HCT116 (cell line): Measurements from ENCODE around the gene ZNRF3. TPM values are rescaled to one million over a fixed set of nuclear protein-coding genes. Genes with fewer than 3 reads are reported as not detected.

ENCODE experiments used
- ATAC-seq: fragments of 200-7000 bp; cut with Tn5 transposase; 2 replicates; pipeline ENCODE4 v1.9.1; 2020; ENCODE audit warnings: mild to moderate bottlenecking, moderate library complexity
- BruUV-seq: library from RNA; stranded (reverse); fragments of 400-500 nt; replicated peaks from 2 replicates; lab custom pipeline; 2021; lab: Mats Ljungman, UMichigan
- CTCF ChIA-PET: fragments of 300-600 bp; sonication (Branson Sonifier 250); formaldehyde crosslinking; loops from one replicate; lab custom pipeline; 2021; ENCODE audit warnings: antibody characterized with exemption; lab: Charles Lee
- POLR2A ChIA-PET: fragments of 300-600, 350-600 bp; sonication (Branson Sonifier 250); formaldehyde crosslinking; loops from one replicate; lab custom pipeline; 2021; ENCODE audit warnings: antibody characterized with exemption; lab: Charles Lee
- RAD21 ChIA-PET, 2 experiments: fragments of 300-600 bp; sonication (Branson Sonifier 250); formaldehyde crosslinking; loops; one replicate each; lab custom pipeline; 2023; ENCODE audit warnings: low total read pairs in 2 of 2; ENCODE audit not compliant: uncharacterized antibody in 2 of 2, unreplicated experiment in 2 of 2, low non-redundant PET in 1 of 2; lab: Charles Lee
- DNase-seq: peaks from one replicate; pipeline ENCODE4 v3.0.0-alpha.2; 2010; ENCODE audit warnings: low read depth, low spot score
- H2AFZ ChIP-seq: fragments of 200-600 bp; shearing (Covaris generic), sonication (generic); 2 replicates; pipeline ENCODE4 v1.6.1; 2017; ENCODE audit warnings: low read depth, mixed run types, mixed read lengths, antibody characterized with exemption, low read length; ENCODE audit not compliant: poor library complexity, severe bottlenecking
- H3K27ac ChIP-seq: 2 replicates; pipeline ENCODE4 v1.5.1; 2012; ENCODE audit warnings: low read depth, low read length
- H3K27me3 ChIP-seq: fragments of 200-600 bp; sonication (generic); 2 replicates; pipeline ENCODE4 v1.6.1; 2016; ENCODE audit warnings: mixed run types, low read length, mixed read lengths; ENCODE audit not compliant: insufficient read depth
- H3K36me3 ChIP-seq, 2 experiments: fragments of 200-500 bp in 1 of 2; fragments of 200-600 bp in 1 of 2; sonication (Bioruptor generic) in 1 of 2; sonication (generic) in 1 of 2; 2 replicates each; pipeline versions ENCODE4 v1.5.1 to v1.6.1; 2014 to 2016; ENCODE audit warnings: low read length in 2 of 2, inconsistent platforms in 1 of 2, mixed read lengths in 1 of 2, mixed run types in 1 of 2; ENCODE audit not compliant: insufficient read depth in 2 of 2, control insufficient read depth in 1 of 2
- H3K4me1 ChIP-seq, 2 experiments: fragments of 200-600 bp in 1 of 2; sonication (generic) in 1 of 2; 2 replicates each; pipeline versions ENCODE4 v1.5.1 to v1.6.1; 2012 to 2017; ENCODE audit warnings: low read length in 2 of 2, inconsistent platforms in 1 of 2, mild to moderate bottlenecking in 1 of 2, mixed read lengths in 1 of 2, mixed run types in 1 of 2, moderate library complexity in 1 of 2; ENCODE audit not compliant: insufficient read depth in 2 of 2, control insufficient read depth in 1 of 2
- H3K4me2 ChIP-seq: fragments of 200-600 bp; sonication (generic); 2 replicates; pipeline ENCODE4 v1.6.1; 2017; ENCODE audit warnings: mixed run types, low read length, mixed read lengths
- H3K4me3 ChIP-seq, 2 experiments: fragments of 200-600 bp in 1 of 2; sonication (generic) in 1 of 2; replicated peaks in 1 of 2; 2 replicates each; pipeline ENCODE4 v1.5.1; 2011 to 2016; ENCODE audit warnings: low read length in 2 of 2, control low read depth in 1 of 2, low read depth in 1 of 2, mild to moderate bottlenecking in 1 of 2, mixed read lengths in 1 of 2, mixed run types in 1 of 2
- H3K79me2 ChIP-seq: fragments of 200-600 bp; sonication (generic); 2 replicates; pipeline ENCODE4 v1.6.1; 2017; ENCODE audit warnings: mild to moderate bottlenecking, mixed run types, low read length, moderate library complexity, mixed read lengths; ENCODE audit not compliant: insufficient read depth
- H3K9ac ChIP-seq: fragments of 200-600 bp; sonication (generic); 2 replicates; pipeline ENCODE4 v1.6.1; 2016; ENCODE audit warnings: low read length, mixed read lengths
- H3K9me2 ChIP-seq: fragments of 200-600 bp; sonication (generic), shearing (Covaris generic); 2 replicates; pipeline ENCODE4 v1.6.1; 2017; ENCODE audit warnings: mixed run types, mild to moderate bottlenecking, moderate library complexity; ENCODE audit not compliant: insufficient read depth
- H3K9me3 ChIP-seq, 2 experiments: fragments of 200-500 bp in 1 of 2; fragments of 200-600 bp in 1 of 2; sonication (Bioruptor generic) in 1 of 2; sonication (generic) in 1 of 2; 2 replicates each; pipeline ENCODE4 v1.6.1; 2014 to 2017; ENCODE audit warnings: low read length in 2 of 2, mixed read lengths in 2 of 2, inconsistent platforms in 1 of 2, low read depth in 1 of 2, mild to moderate bottlenecking in 1 of 2, mixed run types in 1 of 2, moderate library complexity in 1 of 2; ENCODE audit not compliant: control insufficient read depth in 1 of 2, insufficient read depth in 1 of 2
- H4K20me1 ChIP-seq: fragments of 200-600 bp; sonication (generic), shearing (Covaris generic); 2 replicates; pipeline ENCODE4 v1.6.1; 2017; ENCODE audit warnings: mixed run types, mild to moderate bottlenecking, moderate library complexity; ENCODE audit not compliant: insufficient read depth
- ATF3 ChIP-seq: IDR thresholded peaks from 2 replicates; pipeline ENCODE4 v1.6.1; 2012
- POLR2AphosphoS5 ChIP-seq: IDR thresholded peaks from 2 replicates; pipeline ENCODE4 v1.6.1; 2011; ENCODE audit warnings: mild to moderate bottlenecking, low read depth, low read length, moderate library complexity
- ZFX ChIP-seq: fragments of 450-650 bp; IDR thresholded peaks from 2 replicates; pipeline ENCODE4 v1.6.1; 2017
- ZNF274 ChIP-seq: fragments of 200-500 bp; sonication (Bioruptor generic); IDR thresholded peaks from 2 replicates; pipeline ENCODE4 v1.6.1; 2014; ENCODE audit warnings: mild to moderate bottlenecking, low read depth, low read length, inconsistent platforms
- intact Hi-C: fragments of 100-400 bp; cut with micrococcal nuclease; formaldehyde crosslinking; loops from 2 replicates; pipeline ENCODE4 v1.10.0; 2022
- total RNA-seq: library from RNA; stranded (reverse); gene quantifications from one replicate; pipeline ENCODE4 v1.2.1, GENCODE V29; 2021; ENCODE audit not compliant: unreplicated experiment

The ZNRF3 gene
- total RNA-seq, 1 experiment from 2014 or later = 12.2 TPM

- RAD21 ChIA-PET = interaction anchor here in 1 of 2 experiments (0.6 kb wide), 1 partner anchor 86 kb away, joined by 3 read pairs; no protein-coding TSS in a partner anchor
- CTCF ChIA-PET = no interaction called here
- Histone ChIP-seq H3K9me3 (peaks cover 0 to 8% of the 10 kb centered on the region in 2 experiments; a peak in 1 of 4 replicates), H3K79me2 (peaks cover 13% of the 10 kb centered on the region), H2AFZ (no peak overlapping the region), H3K27ac (no peak overlapping the region), H3K9ac (no peak overlapping the region), H3K4me3 (no peak overlapping the region), H3K9me2 (no peaks in the 10 kb centered on the region), H3K4me2 (no peak overlapping the region), H3K27me3 (no peaks in the 10 kb centered on the region), H3K36me3 (peaks cover 8 to 18% of the 10 kb centered on the region in 2 experiments; a peak in 2 of 4 replicates), H3K4me1 (peaks cover 25 to 27% of the 10 kb centered on the region in 2 experiments; a peak in 3 of 4 replicates), H4K20me1 (no peaks in the 10 kb centered on the region)
- no peak for TF ChIP-seq ZFX
- POLR2A ChIA-PET = no interaction called here
- ATAC-seq (no peak), DNase-seq (no peak)
- BruUV-seq = no TSS peak
- intact Hi-C loops = no loop called here
Measured at GRCh38 chr22:28986366-28986765, 103.0 kb downstream of the ZNRF3 start.

- Histone ChIP-seq H3K4me3 (no peak overlapping the region), H3K36me3 (peaks cover 8 to 18% of the 10 kb centered on the region in 2 experiments; a peak in 2 of 4 replicates), H2AFZ (no peak overlapping the region), H3K27me3 (no peaks in the 10 kb centered on the region), H4K20me1 (no peaks in the 10 kb centered on the region), H3K27ac (no peak overlapping the region), H3K4me1 (peaks cover 4 to 13% of the 10 kb centered on the region in 2 experiments; a peak in 3 of 4 replicates), H3K4me2 (no peak overlapping the region), H3K9me3 (peaks cover 0 to 8% of the 10 kb centered on the region in 2 experiments; a peak in 1 of 4 replicates), H3K9ac (no peak overlapping the region), H3K9me2 (no peaks in the 10 kb centered on the region), H3K79me2 (peaks cover 7% of the 10 kb centered on the region)
- ChIA-PET POLR2A (no interaction called here), RAD21 (no interaction called here), CTCF (no interaction called here)
- ATAC-seq (no peak), DNase-seq (no peak)
- no TSS peak for BruUV-seq
- intact Hi-C loops = no loop called here
- TF ChIP-seq ATF3 = no peak
- TF ChIP-seq POLR2AphosphoS5 = no peak
- TF ChIP-seq ZNF274 = no peak
Measured at GRCh38 chr22:28988457-28988856, 105.1 kb downstream of the ZNRF3 start.
